HS-5 (cell line): Measurements from ENCODE around the gene PLK3.
"Not testable (repeated sequence)": the region's sequence is repeated elsewhere in the genome, so short reads cannot be mapped to it uniquely, and the experiment has no call there.

Experiments
- DNase-seq: peaks from one replicate; pipeline ENCODE4 v3.0.0-alpha.2; 2012; ENCODE audit warnings: low read depth

PLK3 gene

DNA sequence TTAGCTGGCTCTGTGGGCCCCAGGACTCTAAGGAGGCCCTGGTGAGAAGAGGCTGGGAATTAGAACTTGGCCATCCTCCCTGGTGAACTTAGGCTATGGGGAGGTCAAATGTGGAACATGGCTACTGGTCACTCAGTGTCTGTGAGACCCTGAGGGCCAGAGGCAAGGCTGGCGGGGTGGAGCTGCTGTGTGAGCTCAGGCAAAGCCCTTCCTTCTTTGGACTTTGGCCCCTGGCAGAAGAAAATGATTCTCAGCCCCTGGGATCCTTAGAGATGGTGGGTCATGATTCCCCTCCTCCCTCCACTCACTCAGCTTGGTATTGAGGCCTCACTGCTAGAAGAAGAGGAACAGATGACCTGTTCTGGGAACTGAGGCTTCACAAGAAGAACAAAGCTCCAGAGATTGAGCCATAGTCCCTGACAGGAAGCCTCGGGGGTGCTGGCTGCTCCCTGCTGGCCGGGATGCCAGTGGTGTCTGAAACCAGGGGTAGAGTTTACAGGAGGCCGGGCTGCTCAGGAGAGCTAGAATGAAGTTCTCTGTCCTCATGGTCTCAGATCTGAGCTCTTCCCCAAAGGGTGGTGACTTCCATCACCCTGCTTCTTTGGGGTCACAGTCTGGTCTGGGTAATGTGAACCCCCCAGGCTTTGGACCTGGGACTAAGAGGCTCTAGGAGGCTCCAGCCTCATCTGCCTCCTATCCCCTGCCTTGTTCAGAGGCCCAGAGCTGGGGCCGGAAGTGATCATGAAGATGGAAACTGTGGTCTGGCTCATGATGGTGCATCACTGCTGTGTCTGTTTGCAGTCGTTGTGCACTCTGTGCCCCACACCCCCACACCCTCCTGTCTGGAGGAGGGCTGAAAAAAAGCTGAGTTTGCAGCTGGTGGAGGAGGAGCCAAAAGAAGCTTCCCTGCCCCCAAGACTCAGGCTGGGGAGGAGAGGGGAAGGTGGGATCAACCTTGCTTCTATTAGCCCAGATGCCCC, 9.1 kb downstream of the PLK3 start:
- no peak for DNase-seq

DNA sequence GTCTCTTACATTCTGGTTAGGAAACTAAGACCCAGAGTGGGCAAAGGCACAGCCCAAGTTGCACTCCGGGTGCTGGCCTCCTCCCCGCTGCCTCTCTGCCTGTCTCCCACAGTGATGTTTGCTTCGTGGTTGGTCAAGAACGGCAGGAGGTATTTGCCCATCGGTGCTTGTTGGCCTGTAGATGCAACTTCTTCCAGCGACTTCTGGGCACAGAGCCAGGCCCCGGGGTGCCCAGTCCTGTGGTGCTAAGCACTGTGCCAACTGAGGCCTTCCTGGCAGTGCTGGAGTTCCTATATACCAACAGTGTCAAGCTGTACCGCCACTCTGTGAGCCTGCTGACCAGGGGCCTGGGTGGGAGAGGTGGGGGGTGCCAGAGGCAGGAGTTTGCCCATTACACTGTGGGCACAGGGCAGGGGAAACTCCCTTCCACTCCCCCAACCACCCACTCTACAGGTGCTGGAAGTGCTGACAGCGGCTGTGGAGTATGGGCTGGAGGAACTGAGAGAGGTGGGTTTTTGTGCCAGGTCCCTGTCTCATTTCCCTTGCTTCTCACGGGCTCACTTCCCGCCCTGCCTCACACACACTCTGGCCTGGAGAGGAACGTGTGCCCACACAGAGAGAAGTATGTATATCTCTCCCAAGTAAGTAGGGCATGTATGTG, 10.1 kb downstream of the PLK3 start:
- DNase-seq, result no peak

DNA sequence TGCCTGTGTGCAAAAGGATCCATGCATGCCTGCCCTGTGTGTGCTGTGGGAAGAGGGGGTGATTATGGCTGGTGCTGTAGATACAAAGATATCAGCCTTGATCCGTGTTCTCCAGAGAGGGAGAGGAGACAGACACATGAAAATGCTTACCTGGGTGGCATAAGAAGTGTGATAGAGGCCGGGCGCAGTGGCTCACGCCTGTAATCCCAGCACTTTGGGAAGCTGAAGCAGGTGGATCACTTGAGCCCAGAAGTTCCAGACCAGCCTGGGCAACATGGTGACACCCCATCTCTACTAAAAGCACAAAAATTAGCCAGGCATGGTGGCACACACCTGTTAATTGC, 10.6 kb downstream of the PLK3 start:
- DNase-seq, result not testable (repeated sequence)

DNA sequence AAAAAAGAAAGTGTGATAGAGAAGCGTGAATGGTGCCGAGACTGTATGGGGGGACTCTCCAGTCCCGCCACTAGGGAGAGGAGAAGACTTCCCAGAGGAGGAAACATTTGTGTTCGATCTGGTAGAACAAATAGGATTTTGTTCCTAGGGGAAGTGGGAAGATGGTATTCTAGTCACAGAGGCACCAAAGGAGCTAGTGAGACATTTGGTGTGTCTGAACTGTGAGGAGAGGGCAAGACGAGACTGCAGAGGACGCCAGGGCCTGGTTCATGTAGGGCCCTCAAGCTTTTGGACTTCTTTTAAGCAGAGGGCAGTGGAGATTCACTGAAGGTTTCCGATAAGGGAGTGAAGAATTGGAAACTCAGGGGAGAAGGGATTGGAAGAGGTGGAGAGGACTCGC, 11.1 kb downstream of the PLK3 start:
- no peak for DNase-seq

DNA sequence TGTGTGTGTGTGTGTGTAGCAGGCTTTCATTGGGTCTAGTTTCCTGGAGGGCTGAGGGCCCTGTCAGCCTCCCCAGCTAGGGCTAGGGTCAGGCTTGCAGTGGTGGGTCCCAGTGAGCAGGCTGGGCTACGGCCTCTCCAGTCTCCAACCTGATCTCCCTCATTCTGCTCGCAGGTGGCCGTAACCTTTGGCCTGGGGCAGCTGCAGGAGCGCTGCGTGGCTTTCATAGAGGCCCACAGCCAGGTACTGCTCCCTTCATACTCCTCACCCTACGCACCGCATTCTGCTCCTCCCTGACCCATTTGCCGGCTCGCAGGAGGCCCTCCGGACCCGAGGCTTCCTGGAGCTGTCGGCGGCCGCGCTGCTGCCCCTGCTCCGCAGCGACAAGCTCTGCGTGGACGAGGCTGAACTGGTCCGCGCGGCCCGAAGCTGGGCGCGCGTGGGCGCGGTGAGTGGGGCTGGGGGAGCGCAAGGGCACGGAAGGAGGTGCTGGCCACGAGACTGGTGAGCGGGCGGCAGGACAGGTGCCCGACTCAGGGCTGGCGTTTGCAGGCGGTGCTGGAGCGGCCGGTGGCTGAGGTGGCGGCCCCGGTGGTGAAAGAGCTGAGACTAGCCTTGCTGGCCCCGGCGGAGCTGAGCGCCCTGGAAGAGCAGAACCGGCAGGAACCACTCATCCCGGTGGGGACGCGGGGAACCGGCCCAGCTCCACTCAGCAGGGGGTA, 12.8 kb downstream of the PLK3 start:
- no peak for DNase-seq

DNA sequence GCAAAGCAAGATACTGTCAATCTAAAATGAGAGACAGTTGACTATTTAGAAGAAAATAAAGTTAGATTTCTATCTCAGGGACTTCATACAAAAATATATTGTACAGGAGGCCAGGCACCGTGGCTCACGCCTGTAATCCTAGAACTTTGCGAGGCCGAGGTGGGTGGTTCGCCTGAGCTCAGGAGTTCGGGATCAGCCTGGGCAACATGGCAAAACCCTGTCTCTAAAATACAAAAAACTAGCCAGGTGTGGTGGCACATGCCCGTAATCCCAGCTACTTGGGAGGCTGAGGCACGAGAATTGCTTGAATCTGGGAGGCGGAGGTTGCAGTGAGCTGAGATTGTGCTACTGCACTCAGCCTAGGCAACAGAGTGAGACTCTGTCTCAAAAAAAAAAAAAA, 15.7 kb downstream of the PLK3 start:
- not testable (repeated sequence) for DNase-seq

DNA sequence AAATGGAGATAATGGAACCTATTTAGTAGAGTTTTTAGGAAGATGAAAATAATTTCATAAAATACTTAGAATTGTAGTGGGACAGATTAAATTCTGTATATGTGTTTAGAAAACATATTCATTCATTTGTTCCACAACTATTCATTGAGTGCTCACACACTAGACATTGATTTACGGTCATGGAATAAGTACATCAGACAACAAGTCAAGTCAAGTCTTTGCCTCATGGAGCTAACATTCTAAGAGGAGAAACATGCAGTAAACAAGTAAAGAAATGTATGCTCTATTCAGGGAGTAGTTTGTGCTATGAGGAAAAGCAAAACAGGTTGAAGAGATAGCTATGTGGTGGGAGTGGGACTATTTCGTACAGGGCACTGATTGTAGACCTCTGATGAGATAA, 17.1 kb downstream of the PLK3 start:
- no peak for DNase-seq

DNA sequence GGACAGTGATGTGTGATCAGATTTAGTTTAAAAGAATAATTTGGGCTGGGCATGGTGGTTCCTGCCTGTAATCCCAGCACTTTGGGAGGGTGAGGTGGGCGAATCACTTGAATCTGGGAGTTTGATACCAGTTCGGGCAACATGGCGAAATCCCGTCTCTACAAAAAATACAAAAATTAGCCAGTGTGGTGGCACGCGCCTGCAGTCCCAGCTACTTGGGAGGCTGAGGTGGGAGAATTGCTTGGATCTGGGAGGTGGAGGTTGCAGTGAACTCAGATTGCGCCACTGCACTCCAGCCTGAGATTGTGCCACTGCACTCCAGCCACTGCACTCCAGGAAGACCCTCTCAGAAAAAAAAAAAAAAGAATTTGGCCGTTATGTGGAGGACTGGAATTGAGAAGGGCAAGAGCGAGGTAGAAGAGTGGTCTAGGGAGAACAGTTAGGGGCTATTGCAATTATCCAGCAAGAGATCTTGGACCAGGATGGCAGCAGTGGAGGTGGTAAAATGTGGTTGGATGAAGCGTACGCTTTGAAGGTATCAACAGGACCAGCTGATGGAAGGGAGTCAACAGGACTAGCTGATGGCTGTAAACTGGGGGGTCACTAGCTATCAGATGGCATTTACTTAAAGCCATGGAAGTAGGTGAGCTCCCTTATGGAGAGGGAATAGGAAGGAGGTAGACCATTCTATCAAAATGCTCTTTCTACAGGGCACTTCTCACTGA, 17.8 kb downstream of the PLK3 start:
- no peak for DNase-seq

DNA sequence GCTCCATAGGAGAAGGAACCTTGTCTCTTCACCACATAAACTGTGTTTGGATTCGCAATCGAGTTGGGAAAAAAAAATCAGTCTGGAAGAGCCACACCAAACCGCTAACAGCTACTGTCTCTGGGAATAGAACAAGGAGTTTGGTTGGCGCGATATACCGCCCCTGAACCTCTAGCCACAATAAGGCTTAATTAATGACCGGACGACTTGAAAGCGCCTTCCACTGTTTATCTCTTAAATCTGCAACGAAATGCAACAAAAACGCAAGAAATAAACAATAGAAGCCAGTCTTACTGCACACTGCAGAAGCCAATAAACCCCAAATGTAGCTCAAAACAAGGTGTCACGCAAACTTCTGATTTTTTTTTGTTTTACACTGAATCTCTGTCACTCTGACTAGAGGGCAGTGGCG, 19.0 kb downstream of the PLK3 start:
- DNase-seq, result no peak

DNA sequence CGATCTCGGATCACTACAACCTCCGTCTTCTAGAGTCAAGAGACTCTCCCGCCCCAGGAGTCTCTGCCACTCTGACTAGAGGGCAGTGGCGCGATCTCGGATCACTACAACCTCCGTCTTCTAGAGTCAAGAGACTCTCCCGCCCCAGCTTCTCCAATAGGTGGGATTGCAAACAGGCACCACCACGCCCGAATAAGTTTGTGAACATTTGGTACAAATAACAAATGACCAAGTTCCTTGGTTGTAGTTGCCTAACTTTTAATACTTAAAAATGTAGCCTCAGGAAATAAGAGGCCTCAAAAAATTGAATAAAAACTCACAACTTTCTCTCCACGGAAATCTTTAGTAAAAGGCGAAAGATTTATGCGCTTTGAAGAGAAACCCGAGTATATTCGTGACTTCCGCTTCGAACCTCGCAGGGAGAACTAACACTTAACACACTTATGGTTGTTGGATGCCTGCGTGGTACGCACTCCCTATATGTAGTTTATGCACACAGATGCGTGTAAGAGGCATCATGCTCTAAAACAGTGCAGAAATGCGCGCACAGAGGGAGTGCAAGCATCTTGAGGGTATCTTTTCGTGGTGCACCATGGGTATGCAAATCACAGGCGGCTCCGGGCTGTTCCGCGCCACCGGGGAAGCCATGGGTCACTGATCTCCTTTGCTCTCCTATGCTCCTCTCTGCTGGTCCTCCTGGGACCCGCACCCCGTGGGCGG, 19.6 kb downstream of the PLK3 start:
- DNase-seq, result peak; percentile 89

DNA sequence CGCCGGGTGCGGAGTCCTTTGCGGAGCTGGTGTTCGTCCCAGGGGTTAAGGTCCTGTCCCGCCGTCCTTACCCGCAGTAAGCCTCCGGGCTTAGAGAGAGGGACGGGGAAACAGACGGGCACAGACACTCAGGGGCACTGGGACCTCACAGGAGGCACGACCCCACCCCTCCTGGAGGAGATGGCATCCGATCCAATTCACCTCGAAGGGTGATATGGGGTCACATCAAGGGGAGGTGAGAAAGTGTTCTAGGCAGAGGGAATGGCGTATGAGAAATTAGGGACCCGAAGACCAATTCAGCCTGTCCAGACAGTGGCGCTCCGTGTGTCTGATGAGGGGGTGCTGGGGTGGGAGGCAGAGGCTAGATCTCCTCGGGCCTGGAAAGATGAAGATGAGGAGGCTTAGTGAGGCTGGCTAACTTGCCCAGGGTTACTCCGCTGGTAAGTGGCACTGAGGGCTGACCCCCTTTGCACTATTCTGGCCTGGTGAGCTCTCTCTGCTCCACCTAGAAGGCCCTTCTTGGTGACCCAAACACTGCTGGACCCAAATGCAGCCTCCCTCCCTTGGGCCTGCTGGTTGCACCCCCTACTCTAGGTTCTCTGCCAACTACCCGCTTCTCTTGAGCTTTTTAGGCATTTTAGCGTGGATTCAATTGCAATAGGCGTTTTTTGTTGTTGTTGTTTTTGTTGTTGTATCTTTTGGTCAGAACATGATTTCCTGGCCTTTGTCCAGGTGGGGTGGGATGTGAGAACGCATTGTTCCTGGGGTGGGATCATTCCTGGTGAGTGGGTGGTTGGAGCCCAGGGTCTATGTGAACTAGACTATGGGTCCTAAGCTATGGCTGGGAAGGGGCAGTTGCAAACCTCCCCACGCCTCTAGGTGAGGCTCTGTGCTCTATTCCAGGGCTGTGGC, 20.4 kb downstream of the PLK3 start:
- DNase-seq, result no peak

DNA sequence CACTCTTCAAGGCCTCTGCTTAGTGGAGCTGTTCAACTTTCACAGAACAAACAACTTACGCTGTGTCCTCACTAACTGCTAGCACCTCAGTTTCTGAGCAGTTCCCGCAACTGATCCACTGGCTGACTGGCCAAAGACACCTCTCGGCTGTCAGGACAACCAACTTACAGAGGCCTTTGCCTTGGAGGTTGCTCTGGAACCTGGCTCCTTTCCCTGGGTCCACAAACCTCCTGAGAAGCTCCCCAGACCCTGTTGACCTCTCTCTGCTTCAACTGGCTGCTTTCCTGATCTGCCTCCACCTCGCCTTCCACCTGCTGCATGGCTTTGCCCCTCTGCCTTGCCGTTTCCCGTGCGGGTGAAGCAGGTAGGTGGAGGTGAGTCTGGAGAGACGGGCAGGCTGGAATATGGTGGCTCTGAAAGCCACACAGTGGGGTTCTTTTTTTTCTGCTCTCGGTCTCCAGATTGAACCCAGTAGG, 21.1 kb downstream of the PLK3 start:
- no peak for DNase-seq

DNA sequence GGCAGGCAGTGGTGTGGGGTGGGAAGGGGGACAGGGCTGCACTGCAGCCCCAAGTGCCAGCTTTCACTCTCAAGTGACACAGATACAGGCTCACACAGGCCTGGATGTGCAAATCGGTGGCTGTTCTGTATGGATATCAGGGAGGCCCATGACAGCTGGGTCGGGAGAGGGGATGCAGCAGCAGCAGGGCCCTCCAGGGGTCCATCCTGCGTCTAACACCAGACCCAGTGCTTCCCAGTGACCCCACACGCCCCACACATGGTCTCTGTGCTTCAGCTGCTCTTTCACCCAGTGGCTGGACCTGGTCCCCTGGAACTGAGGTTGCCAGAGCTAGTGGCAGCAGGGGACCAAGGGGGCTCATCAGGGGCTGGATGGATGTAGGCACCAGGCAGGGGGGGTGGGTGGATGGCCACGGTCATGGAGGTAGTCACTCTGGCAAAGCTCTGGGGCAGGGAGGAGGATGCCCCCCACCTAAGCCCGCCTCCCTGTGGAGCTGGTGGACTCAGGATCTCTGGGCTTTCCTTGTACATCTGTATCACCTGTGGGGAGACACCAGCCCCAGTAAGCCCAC, 22.0 kb downstream of the PLK3 start:
- no peak for DNase-seq

DNA sequence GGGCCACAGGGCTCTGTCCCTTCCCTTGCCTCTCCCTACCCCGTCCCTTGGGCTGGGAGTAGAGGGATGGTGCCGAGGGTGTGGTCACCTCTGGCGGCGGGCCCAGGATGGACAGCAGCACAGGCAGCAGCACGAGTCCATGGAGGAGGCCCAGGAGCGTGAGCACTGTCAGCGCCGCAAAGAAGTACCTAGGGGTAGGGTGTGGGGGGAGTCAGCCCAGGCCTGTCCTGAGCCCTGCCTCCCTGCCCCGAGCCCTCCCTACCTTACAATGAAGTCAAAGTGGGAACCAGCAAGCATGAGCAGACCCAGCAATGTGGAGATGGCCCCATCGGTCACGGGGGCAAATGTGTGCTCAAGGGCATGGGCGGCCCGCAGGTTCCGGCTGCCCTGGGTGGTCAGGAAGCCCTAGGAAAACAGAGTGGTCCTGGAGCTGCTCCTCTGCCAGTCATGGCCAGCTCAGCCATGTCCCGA, 22.8 kb downstream of the PLK3 start:
- DNase-seq, result no peak

DNA sequence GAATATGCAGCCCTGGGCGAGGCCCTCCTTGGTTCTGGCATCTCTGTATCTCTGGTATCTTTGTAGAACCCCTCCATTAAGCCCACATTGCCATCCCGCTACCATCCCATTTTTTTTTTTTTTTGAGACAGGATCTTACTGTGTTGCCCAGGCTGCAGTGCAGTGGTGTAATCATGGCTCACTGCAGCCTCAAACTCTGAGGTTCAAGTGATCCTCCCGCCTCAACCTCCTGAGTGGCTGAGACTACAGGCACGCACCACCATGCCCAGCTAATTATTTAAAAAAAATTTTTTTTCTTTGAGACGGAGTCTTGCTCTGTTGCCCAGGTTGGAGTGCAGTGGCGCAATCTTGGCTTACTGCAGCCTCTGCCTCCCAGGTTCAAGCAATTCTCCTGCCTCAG, 24.2 kb downstream of the PLK3 start:
- DNase-seq, result not testable (repeated sequence)

DNA sequence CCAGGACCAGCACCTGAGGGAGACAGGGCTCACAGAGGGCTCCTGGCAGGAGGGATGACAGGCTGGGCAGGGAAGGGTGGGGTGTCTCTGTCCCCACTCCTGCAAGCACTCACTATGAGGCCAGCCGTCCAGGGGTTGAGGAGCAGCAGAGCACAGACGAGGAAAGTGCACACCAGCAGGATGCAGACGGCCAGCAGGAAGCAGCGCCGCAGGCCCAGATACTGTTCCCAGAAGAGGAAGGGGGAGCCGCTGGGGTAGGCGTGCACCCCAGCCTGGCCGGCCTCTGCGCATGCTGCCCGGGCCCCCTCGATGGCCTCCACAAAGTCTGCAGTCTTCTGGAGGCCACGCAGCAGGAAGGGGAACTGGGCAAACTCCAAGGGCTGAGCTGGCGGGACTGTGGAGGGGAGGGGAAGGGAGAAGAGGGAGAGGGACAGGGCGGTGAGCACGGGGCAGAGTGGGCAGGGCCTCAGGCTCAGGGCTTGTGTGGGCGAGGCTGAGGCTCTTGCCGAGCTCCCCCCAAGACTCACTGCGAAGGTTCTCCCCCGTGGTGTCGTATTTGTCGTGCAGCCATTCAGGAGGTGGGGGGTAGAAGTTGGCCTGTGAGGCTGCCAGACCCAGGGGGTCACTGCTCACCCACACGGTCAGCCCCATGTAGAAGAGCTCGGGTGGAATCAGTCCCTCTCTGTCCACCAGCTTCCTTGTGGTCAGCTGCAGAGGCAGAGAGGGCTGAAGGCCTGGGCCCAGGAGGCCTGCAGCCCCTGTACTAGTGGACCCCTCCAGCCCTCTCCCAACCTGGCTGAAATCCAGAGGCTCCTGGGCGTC, 26.4 kb downstream of the PLK3 start:
- no peak for DNase-seq

DNA sequence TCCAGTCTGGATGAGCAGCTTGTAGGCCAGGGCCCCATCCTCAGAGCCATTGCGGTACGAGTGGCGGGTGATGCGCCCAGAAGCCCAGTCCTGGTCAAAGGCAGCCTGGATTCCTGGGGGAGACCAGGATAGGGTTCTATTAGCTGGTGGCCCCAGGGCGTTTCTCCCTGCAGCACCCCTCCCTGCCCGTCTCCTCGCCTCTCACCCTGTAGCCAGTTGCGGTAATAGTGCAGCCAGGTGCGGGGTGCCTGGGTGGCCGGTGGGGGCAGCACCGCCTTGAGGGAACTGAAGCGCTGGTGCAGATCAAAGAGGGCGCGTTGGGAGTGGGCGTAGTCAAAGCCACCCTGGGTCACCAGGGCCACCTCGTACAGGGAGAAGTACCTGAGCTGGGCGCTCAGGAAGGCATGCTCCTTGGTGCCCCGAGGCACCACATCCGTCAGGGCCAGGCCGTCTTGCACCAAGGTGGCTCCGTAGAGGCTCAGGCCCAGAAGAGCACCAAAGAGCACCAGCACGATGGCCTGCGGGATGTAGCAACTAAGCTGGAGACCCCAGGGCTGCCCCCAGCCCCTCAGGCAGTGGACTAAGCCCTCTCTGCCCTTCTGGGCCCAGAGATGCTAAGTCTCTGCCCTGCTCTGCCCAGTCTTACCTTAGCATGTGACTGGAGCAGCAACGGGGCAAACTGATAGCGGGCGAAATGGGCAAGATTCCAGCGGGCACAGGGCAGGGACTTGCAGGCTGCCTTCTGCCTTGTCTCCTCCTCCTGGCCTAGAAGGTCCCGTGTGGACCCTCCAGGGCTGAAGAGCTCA, 27.2 kb downstream of the PLK3 start:
- DNase-seq, result no peak
